Umbilical cord (tissue), 2 donors: Measurements from ENCODE around the gene GLUD1. TPM values are rescaled to one million over a fixed set of nuclear protein-coding genes. Genes with fewer than 3 reads are reported as not detected.
"Not testable (repeated sequence)": the region's sequence is repeated elsewhere in the genome, so short reads cannot be mapped to it uniquely, and the experiment has no call there.

ENCODE experiments used
- DNase-seq: peaks from one replicate; pipeline ENCODE4 v3.0.0-alpha.2; 2015; ENCODE audit warnings: low spot score
- total RNA-seq: library from RNA; depleted of rRNA; stranded (reverse); fragments of >200 nt; gene quantifications from one replicate; pipeline ENCODE4 v1.2.3, GENCODE V29; 2014; ENCODE audit warnings: low replicate concordance; ENCODE audit not compliant: insufficient read depth

GLUD1 gene
- total RNA-seq, 1 donor from 2014 or later: 82.8 TPM

GRCh38 chr10:87045434-87045938 lies 49.2 kb downstream of the GLUD1 start:
- DNase-seq: no peak

- not testable (repeated sequence) for DNase-seq
Observed at GRCh38 chr10:87043579-87043978, 51.1 kb downstream of the GLUD1 start.

- DNase-seq: no peak
Observed at GRCh38 chr10:87038786-87039185, 55.9 kb downstream of the GLUD1 start.

- no peak for DNase-seq
Observed at GRCh38 chr10:87038286-87038717, 56.3 kb downstream of the GLUD1 start.

GRCh38 chr10:87036623-87037022 lies 58.0 kb downstream of the GLUD1 start:
- no peak for DNase-seq

- DNase-seq: no peak
Observed at GRCh38 chr10:87030912-87031635, 63.6 kb downstream of the GLUD1 start.

GRCh38 chr10:87030419-87030818 lies 64.2 kb downstream of the GLUD1 start:
- DNase-seq: not testable (repeated sequence)

GRCh38 chr10:87026747-87027508 lies 67.7 kb downstream of the GLUD1 start:
- DNase-seq: not testable (repeated sequence)

- peak; percentile 67 for DNase-seq
Observed at GRCh38 chr10:87025285-87025958, 69.2 kb downstream of the GLUD1 start.

GRCh38 chr10:87020056-87020455 lies 74.6 kb downstream of the GLUD1 start, which contains the start of gene FAM25A:
TSS of gene FAM25A (plus strand) at chr10:87020294. CDS start at chr10:87020325, 31 bp downstream.
- not testable (repeated sequence) for DNase-seq

GRCh38 chr10:87019504-87019903 lies 75.1 kb downstream of the GLUD1 start:
- not testable (repeated sequence) for DNase-seq

- not testable (repeated sequence) for DNase-seq
Observed at GRCh38 chr10:87019066-87019465, 75.6 kb downstream of the GLUD1 start.

GRCh38 chr10:87018127-87018526 lies 76.5 kb downstream of the GLUD1 start:
- DNase-seq: not testable (repeated sequence)

- not testable (repeated sequence) for DNase-seq
Observed at GRCh38 chr10:87014986-87015716, 79.5 kb downstream of the GLUD1 start.

- not testable (repeated sequence) for DNase-seq
Observed at GRCh38 chr10:87013528-87013927, 81.1 kb downstream of the GLUD1 start.

- DNase-seq: not testable (repeated sequence)
Observed at GRCh38 chr10:87009134-87009696, 85.4 kb downstream of the GLUD1 start.

GRCh38 chr10:87008303-87008702 lies 86.3 kb downstream of the GLUD1 start:
- DNase-seq: not testable (repeated sequence)

GRCh38 chr10:87007674-87008073 lies 87.0 kb downstream of the GLUD1 start:
- DNase-seq: not testable (repeated sequence)

- not testable (repeated sequence) for DNase-seq
Observed at GRCh38 chr10:87007124-87007523, 87.5 kb downstream of the GLUD1 start.

- DNase-seq: no peak
Observed at GRCh38 chr10:87000491-87000890, 94.2 kb downstream of the GLUD1 start.
